HG03060 (cell line): ENCODE data around the gene PTPRN2.
"Not testable (repeated sequence)": the region's sequence is repeated elsewhere in the genome, so short reads cannot be mapped to it uniquely, and the experiment has no call there.

ENCODE experiments used
- ATAC-seq: cut with Tn5 transposase; IDR thresholded peaks from one replicate; pipeline ENCODE4 v1.9.1; 2021; ENCODE audit warnings: low read depth, moderate number of reproducible peaks; ENCODE audit not compliant: unreplicated experiment

Gene PTPRN2

DNA sequence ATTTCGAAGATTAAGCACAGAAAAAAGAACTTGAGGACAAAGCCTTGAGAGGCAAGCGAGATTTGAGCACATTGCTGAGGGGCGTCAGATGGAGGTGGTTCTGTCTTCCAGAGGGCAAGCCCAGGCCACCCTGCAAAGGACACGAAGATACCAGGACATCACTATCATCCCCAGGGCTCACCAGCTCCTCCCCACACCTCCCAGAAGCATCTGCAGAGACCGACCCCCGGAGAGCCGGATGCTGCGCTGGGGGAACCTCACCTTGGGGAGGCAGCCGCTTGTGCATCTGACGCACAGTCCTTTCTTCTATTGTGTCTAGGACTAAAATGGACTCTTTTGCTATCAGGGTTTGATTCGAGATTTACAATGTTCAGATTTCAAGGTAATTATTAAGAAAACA is 991.2 kb downstream of the PTPRN2 start:
- no peak for ATAC-seq

DNA sequence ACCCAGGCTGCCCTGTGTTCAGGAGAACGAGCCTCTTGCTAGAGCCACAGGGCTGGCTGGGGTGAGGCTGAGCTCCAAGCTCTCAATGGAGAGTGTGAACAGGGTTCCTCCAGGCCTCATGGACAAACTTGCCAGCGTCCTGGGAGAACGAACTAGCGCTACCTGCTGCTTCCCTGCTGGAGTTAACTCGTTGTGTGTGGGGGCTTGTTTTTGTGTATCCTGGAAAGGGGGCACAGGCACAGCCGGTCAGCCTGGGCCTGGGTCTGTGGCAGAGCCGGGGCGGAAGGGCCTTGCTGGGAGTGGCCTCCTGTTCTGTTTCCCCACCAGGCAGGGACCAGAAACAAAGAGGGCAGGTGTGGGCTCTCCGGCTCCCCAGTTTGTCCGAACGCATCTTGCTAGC is 991.6 kb downstream of the PTPRN2 start:
- no peak for ATAC-seq

DNA sequence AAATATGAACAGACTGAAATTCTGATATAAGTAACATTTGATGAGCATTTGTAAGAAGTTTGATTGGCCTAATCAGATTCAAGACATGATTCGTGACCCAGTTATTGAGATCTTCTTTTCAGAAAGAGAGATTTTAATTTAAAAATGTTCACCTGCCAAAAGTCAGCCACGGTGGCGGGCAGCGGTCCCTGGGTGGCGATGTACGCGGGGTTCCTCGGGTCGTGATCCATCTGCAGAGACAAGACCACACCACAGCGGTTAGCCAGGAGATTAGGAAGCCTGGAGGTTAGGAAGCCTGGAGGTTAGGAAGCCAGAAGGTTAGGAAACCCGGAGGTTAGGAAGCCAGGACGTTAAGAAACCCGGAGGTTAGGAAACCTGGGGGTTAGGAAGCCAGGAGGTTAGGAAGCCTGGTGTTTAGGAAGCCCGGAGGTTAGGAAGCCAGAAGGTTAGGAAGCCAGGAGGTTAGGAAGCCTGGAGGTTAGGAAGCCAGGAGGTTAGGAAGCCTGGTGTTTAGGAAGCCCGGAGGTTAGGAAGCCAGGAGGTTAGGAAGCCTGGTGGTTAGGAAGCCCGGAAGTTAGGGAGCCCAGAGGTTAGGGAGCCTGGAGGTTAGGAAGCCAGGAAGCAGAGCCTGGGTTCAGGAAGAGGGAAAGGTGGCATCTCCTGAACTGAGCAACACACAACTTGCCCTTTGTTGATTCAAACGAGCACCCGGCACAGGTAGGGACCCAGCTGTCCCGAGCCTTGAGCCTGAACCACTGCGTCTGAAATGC is 992.4 kb downstream of the PTPRN2 start:
- ATAC-seq = no peak

DNA sequence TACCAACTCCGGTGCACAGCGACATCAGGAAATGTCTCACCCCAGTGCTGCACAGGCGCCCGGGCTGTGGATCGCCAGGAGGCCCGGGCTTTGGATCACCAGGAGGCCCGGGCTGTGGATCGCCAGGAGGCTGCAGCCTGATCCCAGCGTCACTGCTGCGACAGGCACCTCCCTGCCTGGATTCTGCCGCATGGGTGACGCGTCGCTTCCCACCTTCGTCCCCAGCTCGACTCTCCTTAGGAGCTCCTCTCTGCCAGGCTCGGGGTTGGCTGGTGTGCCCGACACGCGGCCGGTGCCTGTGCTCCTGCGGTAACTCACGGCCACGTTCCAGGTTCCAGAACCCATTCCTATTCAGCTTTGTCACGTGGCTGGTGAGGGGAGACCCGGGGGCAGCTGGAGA is 993.3 kb downstream of the PTPRN2 start:
- no peak for ATAC-seq

DNA sequence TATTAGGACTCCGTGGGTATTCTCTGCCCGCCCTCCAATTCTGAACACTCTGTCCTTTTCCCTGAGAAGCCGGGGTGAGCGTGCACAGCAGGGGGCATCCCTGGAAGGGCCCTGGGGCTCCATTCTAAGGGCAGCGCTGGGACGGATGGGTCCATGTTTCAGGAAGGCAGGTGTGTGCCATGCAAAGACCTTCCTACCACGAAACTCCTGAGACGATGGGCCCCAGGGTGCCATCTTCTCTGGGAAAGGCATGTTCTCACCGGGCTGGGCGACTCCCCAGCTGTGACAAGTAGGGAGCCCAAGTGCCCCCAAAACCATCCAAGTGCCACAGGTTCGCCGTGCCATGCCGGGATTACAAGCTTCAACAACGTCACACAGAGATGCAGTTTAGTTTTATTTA is 994.1 kb downstream of the PTPRN2 start:
- no peak for ATAC-seq

DNA sequence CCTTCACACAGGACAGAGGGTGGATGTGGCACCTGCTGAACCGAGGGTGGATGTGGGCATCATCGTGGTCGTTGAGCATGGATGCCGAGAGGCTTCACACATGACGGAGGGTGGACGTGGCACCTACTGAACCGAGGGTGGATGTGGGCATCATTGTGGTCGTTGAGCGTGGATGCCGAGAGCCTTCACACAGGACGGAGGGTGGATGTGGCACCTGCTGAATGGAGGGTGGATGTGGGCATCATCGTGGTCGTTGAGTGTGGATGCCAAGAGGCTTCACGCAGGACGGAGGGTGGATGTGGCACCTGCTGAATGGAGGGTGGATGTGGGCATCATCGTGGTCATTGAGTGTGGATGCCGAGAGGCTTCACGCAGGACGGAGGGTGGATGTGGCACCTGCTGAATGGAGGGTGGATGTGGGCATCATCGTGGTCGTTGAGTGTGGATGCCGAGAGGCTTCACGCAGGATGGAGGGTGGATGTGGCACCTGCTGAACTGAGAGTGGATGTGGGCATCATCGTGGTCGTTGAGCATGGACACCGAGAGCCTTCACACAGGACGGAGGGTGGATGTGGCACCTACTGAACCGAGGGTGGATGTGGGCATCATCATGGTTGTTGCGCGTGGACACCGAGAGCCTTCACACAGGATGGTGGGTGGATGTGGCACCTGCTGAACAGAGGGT is 994.8 kb downstream of the PTPRN2 start:
- not testable (repeated sequence) for ATAC-seq

DNA sequence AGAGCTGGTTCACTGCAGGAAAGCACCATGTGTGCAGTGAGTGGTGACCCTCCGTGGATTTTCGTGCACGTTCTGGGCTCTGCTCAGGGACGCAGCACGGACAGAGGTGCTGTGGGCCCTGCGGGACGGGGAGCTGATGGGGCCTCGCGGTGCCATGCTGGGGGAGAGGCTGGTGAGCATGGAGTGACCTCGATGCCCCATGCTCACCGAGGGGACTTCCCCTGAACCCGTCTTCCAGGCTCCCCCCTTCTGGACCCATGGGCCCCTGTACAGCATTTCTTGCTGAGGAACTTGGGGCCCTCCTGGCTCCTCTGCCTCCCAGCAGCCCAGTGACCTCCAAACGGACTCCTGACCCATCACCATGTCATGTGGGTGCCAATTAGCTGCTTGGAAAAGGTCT is 997.1 kb downstream of the PTPRN2 start:
- no peak for ATAC-seq

DNA sequence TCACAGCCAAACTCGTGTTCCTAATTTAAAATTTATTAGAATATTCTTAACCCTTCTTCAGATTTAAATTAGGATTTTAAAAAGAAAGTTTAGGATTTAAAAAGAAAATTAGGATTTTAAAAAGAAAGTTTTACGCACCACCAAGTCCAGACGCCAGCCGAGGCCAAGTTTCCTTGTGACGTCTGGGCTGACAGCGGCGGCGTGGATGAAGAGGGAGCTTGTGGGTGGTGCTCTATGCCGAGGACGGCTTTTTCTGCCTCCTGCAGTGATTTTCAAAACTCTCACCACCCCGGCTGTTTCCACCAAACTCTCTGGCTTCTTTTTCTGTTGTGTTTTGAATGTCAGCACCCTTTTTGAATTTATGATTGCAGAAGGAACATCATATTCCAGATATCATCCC is 997.9 kb downstream of the PTPRN2 start:
- no peak for ATAC-seq

DNA sequence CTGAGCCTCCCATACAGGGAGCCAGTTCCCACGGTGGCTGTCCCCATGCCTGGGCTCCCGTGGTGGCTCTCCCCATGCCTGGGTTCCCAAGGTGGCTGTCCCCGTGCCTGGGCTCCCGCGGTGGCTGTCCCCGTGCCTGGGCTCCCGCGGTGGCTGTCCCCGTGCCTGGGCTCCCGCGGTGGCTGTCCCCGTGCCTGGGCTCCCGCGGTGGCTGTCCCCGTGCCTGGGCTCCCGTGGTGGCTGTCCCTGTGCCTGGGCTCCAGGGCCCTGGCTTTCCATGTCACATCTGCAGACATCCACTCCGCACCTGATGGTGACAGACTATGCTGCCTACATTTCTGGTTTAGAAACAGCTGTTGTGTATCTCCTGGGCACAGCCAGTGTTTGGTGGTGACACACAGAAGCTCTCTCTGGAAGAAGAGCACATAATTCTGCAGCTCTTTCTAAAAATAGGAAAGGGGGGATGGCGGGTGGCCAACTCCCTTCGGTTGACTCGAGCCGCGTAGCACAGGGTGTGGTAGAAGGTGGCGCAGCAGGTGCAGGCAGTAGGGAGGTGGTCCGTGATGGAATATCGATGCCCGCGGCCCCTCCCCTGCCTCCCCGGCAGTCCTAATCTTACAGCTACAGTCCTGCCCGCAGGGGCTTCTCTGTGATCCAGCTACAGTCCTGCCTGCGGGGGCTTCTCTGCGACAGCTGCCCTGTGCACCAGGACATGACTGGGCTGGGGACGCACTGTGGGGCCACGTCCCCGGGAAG is 999.6 kb downstream of the PTPRN2 start:
- no peak for ATAC-seq

DNA sequence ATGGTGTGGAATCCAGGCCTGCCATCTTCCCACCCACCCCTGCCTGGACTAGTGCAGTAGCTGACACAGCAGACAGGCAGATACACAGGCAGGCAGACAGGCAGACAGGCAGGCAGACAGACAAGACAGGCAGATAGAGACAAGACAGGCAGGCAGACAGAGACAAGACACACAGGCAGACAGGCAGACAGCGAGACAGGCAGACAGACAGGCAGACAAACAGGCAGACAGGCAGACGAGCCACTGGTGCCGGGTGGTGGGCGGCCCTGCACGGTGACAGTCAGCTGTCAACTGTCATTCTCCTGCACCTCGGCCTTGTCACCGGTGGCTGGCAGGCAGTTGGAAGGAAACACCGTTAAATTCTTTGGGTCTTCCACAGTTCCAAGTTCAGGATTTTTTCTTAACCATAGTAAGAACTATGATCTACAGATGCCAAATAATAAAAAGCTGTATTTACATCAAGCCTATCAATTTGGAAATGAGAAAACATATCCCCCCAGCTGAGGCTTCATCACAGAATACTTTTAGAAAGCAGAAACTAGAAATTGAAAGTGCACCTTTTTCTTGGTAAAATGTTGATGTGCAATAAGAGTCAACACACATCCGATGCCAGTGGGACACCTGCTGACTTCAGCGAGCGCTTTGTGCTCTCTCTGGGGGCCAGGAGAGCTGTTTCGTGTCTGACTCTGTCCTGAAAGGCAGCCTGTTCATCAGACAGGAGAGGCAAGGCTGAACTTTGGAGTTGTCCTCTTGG is 1000.4 kb downstream of the PTPRN2 start:
- no peak for ATAC-seq

DNA sequence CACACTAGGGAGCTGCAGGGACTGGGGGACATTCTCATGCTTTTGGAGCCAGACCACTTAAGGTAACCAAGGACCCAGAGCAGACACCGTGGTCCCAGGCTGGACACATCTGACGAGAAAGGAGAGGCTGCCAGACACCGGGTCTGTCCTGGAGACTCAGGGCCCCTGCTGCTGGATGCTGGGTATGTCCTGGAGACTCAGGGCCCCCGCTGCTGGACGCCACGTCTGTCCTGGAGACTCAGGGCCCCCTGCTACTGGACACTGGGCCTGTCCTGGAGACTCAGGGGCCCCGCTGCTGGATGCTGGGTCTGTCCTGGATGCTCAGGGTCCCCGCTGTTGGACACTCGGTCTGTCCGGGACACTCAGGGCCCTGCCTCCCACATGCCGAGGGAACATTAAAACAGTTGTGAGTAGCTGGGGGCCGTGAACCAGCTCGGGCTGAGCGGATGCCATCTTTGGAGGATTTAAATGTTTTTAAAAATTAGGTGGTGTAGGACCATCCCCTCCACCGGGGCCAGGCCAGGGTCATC is 1001.1 kb downstream of the PTPRN2 start:
- ATAC-seq = no peak

DNA sequence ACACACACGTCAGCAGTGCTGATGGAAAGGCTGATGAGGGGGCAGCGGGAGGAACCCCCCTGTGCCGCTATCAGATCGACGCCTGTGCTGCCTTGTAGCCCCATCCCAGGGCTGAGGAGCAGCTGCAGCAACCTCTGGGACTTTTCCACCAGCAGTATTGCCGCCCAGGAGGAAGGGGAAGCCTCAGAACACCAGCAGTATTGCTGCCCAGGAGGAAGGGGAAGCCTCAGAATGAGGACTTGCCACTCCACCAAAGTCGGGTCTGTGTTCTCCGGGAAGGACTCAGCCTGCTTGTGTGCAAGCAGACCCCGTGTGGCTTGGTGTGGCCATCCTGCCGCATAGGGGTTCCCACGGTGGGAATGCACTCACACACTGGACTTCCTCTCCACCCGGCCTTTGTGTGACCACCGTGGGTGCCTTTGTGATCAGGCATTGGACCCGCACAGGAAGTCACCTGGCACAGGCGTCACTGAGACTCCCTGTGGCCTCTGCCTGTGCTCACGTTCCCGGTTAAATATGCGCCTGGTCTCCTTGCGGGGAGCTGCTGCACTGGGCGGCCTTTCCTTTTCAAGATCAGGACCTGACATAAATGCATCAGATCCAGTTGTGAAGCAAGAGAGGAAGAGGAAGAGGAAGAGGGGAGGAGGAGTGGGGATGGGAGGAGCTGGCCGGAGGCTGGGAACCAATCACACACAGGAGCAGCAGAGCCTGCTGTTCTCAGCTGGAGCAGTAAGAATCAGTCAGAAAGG is 1002.3 kb downstream of the PTPRN2 start:
- no peak for ATAC-seq

DNA sequence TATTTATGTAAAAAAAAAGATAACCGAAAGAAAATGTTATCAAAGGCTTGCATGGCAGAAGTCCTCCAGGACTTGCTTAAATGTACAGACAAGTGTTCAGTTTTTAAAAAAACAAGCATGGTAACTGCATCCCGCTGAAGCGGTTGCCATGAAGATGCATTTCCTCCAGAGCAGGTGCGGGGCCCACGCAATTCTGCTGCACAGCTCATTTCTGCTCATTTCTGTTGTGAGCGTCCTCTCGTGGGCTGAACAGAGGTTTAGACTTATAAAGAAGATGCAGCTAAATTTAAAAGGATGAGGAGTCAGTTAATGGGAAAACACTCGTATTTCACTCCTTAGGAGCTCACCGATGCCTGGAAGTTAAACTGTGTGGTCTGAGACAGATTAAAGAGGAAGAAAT is 1003.2 kb downstream of the PTPRN2 start:
- no peak for ATAC-seq

DNA sequence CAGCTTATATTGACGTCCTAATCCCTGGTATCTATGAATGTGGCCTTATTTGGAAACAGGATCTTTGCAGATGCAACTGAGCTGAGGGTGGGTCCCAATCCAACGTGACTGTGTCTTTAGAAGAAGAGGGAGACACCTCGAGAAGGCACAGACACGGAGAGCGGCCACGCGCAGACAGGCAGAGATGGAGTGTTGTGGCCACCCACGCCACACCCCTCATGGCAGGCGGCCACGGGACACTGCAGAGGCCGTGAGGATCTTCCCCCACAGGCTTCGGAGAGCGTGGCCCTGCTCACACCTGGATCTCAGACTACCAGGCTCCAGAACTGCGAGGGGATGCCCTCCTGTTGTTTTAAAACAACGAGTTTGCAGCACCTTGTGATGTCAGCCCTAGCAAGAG is 1005.9 kb downstream of the PTPRN2 start:
- ATAC-seq = no peak

DNA sequence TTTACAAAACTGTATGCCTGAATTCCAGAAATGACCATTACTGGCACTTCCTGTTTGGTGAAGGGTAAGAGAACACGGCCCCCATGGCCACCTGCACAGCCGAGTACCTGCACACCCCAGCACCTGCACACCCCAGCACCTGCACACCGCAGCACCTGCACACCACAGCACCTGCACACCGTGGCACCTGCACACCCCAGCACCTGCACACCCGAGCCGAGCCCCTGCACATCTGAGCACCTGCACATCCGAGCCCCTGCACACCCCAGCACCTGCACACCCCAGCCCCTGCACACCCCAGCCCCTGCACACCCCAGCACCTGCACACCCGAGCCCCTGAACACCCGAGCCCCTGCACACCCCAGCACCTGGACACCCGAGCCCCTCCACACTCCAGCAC is 1007.3 kb downstream of the PTPRN2 start:
- no peak for ATAC-seq

DNA sequence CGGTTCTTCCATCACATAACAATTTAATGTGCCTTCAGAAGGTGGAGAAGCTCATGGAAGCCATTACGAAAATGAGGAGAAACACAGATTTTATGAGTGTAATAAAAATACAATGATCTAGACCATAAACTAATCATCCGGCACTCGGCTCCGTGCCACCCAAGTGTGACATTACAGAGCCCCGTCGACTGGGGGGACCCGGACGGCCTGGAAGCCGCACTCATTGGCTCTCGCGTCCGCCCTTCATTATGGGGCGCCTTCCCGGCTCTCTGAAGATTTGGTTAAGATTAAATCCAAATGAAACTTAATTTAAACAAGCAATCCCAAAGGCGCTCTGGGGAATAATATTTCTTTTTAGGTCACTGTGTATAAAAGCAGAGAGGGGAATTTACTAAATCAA is 1008.2 kb downstream of the PTPRN2 start:
- ATAC-seq = no peak

DNA sequence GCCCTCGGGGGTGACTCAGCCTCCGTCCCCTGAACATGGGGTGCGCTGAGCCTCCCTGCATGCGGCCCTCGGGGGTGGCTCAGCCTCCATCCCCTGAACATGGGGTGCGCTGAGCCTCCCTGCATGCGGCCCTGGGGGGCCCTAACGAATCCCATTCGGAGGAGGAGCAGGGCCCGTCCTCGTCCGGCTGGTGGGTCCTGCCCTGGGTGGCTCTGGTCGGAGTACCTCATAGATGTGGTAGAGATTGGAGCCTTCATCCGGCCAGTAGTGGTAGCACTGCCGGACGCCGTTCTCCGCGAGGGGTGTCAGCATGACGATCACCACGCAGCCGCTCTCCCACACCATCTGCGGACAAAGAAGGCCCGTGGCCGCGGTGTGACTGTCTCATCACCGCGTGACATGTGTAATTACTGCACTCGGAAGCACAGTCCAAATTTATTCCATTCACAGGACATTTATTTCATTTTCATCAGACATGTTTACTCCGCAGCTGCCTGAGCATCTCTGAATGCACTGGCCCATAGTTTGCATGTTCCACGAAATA is 1009.8 kb downstream of the PTPRN2 start:
- ATAC-seq = no peak

DNA sequence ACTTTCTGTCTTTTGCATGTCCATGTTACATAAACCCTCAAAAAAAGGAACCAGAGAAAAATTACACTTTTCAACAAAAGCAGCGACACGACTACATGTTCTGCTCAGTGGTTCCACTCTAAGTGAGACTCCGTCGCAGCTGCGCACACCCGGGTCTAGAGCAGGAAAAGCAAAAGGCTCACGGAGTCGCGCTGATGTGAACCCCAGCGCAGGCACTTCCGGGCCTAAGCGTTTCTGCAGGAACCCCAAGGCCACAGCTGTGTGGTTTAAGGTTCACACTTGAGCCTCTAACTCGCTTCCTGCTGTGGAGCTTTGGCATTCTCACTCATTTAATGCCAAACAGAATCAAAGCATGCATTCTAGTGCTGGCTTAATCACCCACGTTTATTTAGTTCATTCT is 1010.6 kb downstream of the PTPRN2 start:
- no peak for ATAC-seq

DNA sequence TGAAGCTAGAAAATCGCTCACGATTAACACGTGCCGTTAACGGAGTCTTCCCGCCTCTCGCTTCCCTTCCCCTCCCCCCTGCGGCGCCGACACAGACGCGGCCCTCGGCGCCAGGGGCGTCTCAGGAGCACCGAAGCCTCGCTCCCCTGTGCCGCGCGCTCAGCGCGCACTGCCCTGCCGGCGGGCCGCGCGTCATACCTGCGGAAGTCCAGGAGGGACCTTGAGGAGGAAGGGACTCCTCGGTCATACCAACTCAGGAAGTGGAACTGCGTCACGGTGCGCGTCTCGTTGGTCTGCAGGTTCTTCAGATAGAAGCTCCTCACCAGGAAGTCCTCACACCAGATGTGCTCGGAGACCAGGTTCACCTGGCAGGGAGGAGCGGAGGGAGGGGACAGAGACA is 1011.2 kb downstream of the PTPRN2 start:
- ATAC-seq = no peak

DNA sequence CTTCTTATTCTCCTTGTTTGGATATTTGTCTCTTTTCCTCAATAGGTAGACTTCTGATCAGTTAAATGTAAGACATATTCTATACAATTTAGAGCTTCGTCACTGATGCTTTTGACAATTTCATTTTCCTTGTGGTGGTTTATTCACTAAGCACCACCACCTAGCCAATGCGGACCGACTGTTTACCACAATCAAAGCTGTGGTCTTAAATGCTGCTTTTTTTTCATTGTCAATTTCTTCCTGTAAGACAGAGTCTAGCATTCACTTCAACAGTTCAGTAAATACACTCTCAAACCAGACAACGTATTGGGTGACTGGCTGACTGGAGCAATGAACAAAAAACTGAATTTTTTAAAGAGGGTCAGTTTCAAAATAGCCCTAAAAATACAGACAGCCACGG is 1011.8 kb downstream of the PTPRN2 start:
- ATAC-seq = no peak
